GM12891 (cell line): ENCODE measurements around the gene WNT8B.

Experiments used
- PAX5 ChIP-seq: IDR thresholded peaks from 2 replicates; pipeline ENCODE4 v1.6.1; 2011; ENCODE audit warnings: low read length, moderate library complexity, mild to moderate bottlenecking; ENCODE audit not compliant: insufficient read depth, severe bottlenecking
- POLR2AphosphoS5 ChIP-seq: IDR thresholded peaks from 2 replicates; pipeline ENCODE4 v1.6.1; 2011; ENCODE audit warnings: low read depth, low read length, control low read depth
- TAF1 ChIP-seq: IDR thresholded peaks from 2 replicates; pipeline ENCODE4 v1.6.1; 2011; ENCODE audit warnings: low read depth, low read length, control low read depth

DNA sequence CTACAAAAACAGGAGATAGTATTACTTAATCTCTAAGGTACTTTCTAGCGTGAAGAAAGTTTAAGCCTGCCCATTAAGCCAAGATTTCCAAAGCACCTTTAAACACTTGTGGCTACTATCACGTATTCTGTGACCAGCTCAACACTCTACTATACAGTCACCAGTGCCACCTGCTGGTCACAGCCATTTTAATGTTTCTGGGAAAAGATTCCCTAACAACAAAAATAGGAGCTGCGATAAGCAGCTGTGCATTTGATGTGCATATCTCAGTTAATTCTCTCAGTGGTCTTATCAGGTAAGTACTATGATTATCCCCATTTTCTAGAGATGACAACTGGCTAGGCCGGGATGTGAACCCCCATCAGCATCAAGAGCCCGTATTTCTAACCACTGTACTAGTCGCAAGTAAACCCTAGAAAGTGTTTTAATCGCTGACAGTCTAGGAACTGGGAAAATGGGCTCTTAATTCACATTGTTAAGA, 56.0 kb downstream of the WNT8B start:
- TF ChIP-seq POLR2AphosphoS5 (no peak), TAF1 (no peak), PAX5 (no peak)
